ENCODE measurements around the gene STUB1.

STUB1 gene

DNA sequence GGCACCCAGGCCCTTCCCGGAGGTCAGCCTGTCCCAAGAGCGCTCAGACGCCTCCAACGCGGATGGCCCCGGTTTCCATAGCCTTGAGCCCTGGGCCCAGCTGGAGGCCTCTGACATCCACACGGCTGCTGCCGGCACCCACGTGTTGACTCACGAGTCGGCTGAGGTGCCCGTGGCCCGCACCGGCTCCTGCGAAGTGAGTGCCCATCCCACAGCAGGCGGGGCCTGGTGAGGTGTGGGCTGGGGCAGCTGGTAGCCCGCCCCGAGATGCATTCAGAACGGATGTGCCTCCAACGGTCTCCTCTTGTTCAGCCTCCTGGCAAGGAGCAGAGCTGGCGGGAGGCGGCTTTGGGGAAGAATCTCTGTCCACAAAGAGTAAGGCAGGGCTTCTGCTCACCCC, 28.4 kb upstream of the STUB1 start:
- peak overlapping the region; percentile 60 for H3K4me3 ChIP-seq (replicated peaks; ENCODE audit: insufficient read depth, low read length)
- TF ChIP-seq POLR2AphosphoS5 (IDR thresholded peaks at IDR 0.05; ENCODE audit: low read depth): peak; percentile 64
- TF ChIP-seq, protein P1, sequence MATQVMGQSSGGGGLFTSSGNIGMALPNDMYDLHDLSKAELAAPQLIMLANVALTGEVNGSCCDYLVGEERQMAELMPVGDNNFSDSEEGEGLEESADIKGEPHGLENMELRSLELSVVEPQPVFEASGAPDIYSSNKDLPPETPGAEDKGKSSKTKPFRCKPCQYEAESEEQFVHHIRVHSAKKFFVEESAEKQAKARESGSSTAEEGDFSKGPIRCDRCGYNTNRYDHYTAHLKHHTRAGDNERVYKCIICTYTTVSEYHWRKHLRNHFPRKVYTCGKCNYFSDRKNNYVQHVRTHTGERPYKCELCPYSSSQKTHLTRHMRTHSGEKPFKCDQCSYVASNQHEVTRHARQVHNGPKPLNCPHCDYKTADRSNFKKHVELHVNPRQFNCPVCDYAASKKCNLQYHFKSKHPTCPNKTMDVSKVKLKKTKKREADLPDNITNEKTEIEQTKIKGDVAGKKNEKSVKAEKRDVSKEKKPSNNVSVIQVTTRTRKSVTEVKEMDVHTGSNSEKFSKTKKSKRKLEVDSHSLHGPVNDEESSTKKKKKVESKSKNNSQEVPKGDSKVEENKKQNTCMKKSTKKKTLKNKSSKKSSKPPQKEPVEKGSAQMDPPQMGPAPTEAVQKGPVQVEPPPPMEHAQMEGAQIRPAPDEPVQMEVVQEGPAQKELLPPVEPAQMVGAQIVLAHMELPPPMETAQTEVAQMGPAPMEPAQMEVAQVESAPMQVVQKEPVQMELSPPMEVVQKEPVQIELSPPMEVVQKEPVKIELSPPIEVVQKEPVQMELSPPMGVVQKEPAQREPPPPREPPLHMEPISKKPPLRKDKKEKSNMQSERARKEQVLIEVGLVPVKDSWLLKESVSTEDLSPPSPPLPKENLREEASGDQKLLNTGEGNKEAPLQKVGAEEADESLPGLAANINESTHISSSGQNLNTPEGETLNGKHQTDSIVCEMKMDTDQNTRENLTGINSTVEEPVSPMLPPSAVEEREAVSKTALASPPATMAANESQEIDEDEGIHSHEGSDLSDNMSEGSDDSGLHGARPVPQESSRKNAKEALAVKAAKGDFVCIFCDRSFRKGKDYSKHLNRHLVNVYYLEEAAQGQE (IDR thresholded peaks at IDR 0.05; ENCODE audit: insufficient replicate concordance, low read depth): no peak
- no peaks in the 10 kb centered on the region for H3K27me3 ChIP-seq (ENCODE audit: insufficient read depth, poor library complexity, severe bottlenecking)
- H3K27ac ChIP-seq (replicated peaks): peak overlapping the region; percentile 90
- DNase-seq (ENCODE audit: low read depth in 1 of 2, low spot score in 1 of 2): peak; percentile 77 to 94

GRCh38 chr16:652454-653305, 27.5 kb upstream of the STUB1 start:
- no peak for DNase-seq (ENCODE audit: low read depth in 1 of 2, low spot score in 1 of 2)
- H3K27me3 ChIP-seq (ENCODE audit: insufficient read depth, poor library complexity, severe bottlenecking): no peaks in the 10 kb centered on the region
- peak overlapping the region; percentile 66 for H3K27ac ChIP-seq (replicated peaks)
- TF ChIP-seq, protein P1 (IDR thresholded peaks at IDR 0.05; ENCODE audit: insufficient replicate concordance, low read depth): no peak
- TF ChIP-seq SPI1 (IDR thresholded peaks at IDR 0.05; ENCODE audit: borderline replicate concordance, low read depth): no peak
- TF ChIP-seq CTCF (IDR thresholded peaks at IDR 0.05; ENCODE audit: insufficient read depth, low read length): no peak
- TF ChIP-seq GABPA (IDR thresholded peaks at IDR 0.05; ENCODE audit: low read depth): no peak
- TF ChIP-seq POLR2AphosphoS5 (IDR thresholded peaks at IDR 0.05; ENCODE audit: low read depth): no peak
- no peak overlapping the region for H3K4me3 ChIP-seq (replicated peaks; ENCODE audit: insufficient read depth, low read length)

DNA sequence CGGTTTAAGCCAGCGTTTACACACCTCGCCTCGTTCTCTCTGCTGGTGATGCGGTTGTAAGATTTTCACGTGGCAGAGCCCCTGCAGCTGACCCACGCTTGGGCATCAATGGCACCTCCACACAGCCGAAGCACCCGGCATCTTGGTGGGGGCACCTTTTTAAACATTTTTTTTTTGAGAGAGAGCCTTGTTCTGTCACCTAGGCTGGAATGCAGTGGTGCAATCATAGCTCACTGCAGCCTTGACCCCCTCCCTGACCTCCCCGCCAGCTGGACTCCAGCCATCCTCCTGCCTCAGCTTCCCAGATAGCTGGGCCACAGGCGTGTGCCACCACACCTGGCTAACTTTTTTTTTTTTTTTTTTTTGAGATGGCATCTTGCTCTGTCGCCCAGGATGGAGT, 26.2 kb upstream of the STUB1 start:
- Histone ChIP-seq H3K27ac (replicated peaks) (no peak overlapping the region), H3K4me3 (replicated peaks; ENCODE audit: insufficient read depth, low read length) (no peak overlapping the region), H3K27me3 (ENCODE audit: insufficient read depth, poor library complexity, severe bottlenecking) (no peaks in the 10 kb centered on the region)
- DNase-seq (ENCODE audit: low read depth in 1 of 2, low spot score in 1 of 2): no peak
- no peak for TF ChIP-seq POLR2AphosphoS5 (IDR thresholded peaks at IDR 0.05; ENCODE audit: low read depth)
- TF ChIP-seq SPI1 (IDR thresholded peaks at IDR 0.05; ENCODE audit: borderline replicate concordance, low read depth): no peak
- TF ChIP-seq, protein P1 (IDR thresholded peaks at IDR 0.05; ENCODE audit: insufficient replicate concordance, low read depth): no peak
- no peak for TF ChIP-seq CTCF (IDR thresholded peaks at IDR 0.05; ENCODE audit: insufficient read depth, low read length)
- no peak for TF ChIP-seq GABPA (IDR thresholded peaks at IDR 0.05; ENCODE audit: low read depth)
